KOPT-K1 (cell line): Measurements from ENCODE around the gene LRRC7.
"Not testable (repeated sequence)": the region's sequence is repeated elsewhere in the genome, so short reads cannot be mapped to it uniquely, and the experiment has no call there.

ENCODE experiments used
- H3K27ac ChIP-seq: fragments of 200-600 bp; sonication (generic); 2 replicates; pipeline ENCODE4 v1.5.1; 2016; ENCODE audit warnings: antibody characterized with exemption, mild to moderate bottlenecking, low read depth, low read length; ENCODE audit not compliant: poor library complexity, severe bottlenecking
- H3K36me3 ChIP-seq: fragments of 200-600 bp; sonication (generic); 2 replicates; pipeline ENCODE4 v1.5.1; 2017; ENCODE audit warnings: antibody characterized with exemption, mild to moderate bottlenecking, low read length, moderate library complexity; ENCODE audit not compliant: insufficient read depth
- H3K9me3 ChIP-seq: fragments of 200-600 bp; sonication (generic); 2 replicates; pipeline ENCODE4 v1.5.1; 2017; ENCODE audit warnings: antibody characterized with exemption, low read length, mild to moderate bottlenecking; ENCODE audit not compliant: insufficient read depth, poor library complexity, severe bottlenecking

LRRC7 gene

GRCh38 chr1:69888657-69889056 lies 320.9 kb downstream of the LRRC7 start:
- no peaks in the 10 kb centered on the region for H3K36me3 ChIP-seq
- H3K9me3 ChIP-seq, result no peaks in the 10 kb centered on the region

GRCh38 chr1:69898403-69898947 lies 330.8 kb downstream of the LRRC7 start:
- Histone ChIP-seq H3K27ac (no peak overlapping the region), H3K36me3 (no peaks in the 10 kb centered on the region), H3K9me3 (no peaks in the 10 kb centered on the region)

More at GRCh38 chr1:69888657-69889056, 320.9 kb downstream of the LRRC7 start:
- no peak overlapping the region for H3K27ac ChIP-seq

GRCh38 chr1:69911301-69911801 lies 343.6 kb downstream of the LRRC7 start:
- Histone ChIP-seq H3K27ac (no peak overlapping the region), H3K36me3 (no peaks in the 10 kb centered on the region), H3K9me3 (no peaks in the 10 kb centered on the region)

GRCh38 chr1:69913977-69914376 lies 346.3 kb downstream of the LRRC7 start:
- H3K9me3 ChIP-seq, result no peaks in the 10 kb centered on the region
- no peaks in the 10 kb centered on the region for H3K36me3 ChIP-seq
- no peak overlapping the region for H3K27ac ChIP-seq

- no peaks in the 10 kb centered on the region for H3K36me3 ChIP-seq
- H3K27ac ChIP-seq, result no peak overlapping the region
- no peaks in the 10 kb centered on the region for H3K9me3 ChIP-seq
Observed at GRCh38 chr1:69914976-69915765, 347.4 kb downstream of the LRRC7 start.

GRCh38 chr1:69919129-69919921 lies 351.6 kb downstream of the LRRC7 start:
- Histone ChIP-seq H3K9me3 (no peaks in the 10 kb centered on the region), H3K27ac (no peak overlapping the region), H3K36me3 (no peaks in the 10 kb centered on the region)

- H3K36me3 ChIP-seq, result no peaks in the 10 kb centered on the region
- H3K27ac ChIP-seq, result no peak overlapping the region
- H3K9me3 ChIP-seq, result no peaks in the 10 kb centered on the region
Observed at GRCh38 chr1:69919922-69920273, 352.2 kb downstream of the LRRC7 start.

GRCh38 chr1:69920426-69920825 lies 352.7 kb downstream of the LRRC7 start:
- Histone ChIP-seq H3K36me3 (no peaks in the 10 kb centered on the region), H3K9me3 (no peaks in the 10 kb centered on the region), H3K27ac (no peak overlapping the region)

GRCh38 chr1:69921486-69921885 lies 353.8 kb downstream of the LRRC7 start:
- no peak overlapping the region for H3K27ac ChIP-seq
- H3K36me3 ChIP-seq, result no peaks in the 10 kb centered on the region
- no peaks in the 10 kb centered on the region for H3K9me3 ChIP-seq

- not testable (repeated sequence) for H3K27ac ChIP-seq
Observed at GRCh38 chr1:69928234-69928633, 360.5 kb downstream of the LRRC7 start.

GRCh38 chr1:69929308-69930057 lies 361.8 kb downstream of the LRRC7 start:
- no peaks in the 10 kb centered on the region for H3K36me3 ChIP-seq
- no peaks in the 10 kb centered on the region for H3K9me3 ChIP-seq

More at GRCh38 chr1:69928234-69928633, 360.5 kb downstream of the LRRC7 start:
- H3K9me3 ChIP-seq, H3K36me3 ChIP-seq: not testable (repeated sequence)

GRCh38 chr1:69930396-69930795 lies 362.7 kb downstream of the LRRC7 start:
- Histone ChIP-seq H3K9me3 (no peaks in the 10 kb centered on the region), H3K36me3 (no peaks in the 10 kb centered on the region), H3K27ac (no peak overlapping the region)

More at GRCh38 chr1:69929308-69930057, 361.8 kb downstream of the LRRC7 start:
- no peak overlapping the region for H3K27ac ChIP-seq

- H3K36me3 ChIP-seq, result no peaks in the 10 kb centered on the region
- H3K9me3 ChIP-seq, result no peaks in the 10 kb centered on the region
- H3K27ac ChIP-seq, result no peak overlapping the region
Observed at GRCh38 chr1:69932760-69933159, 365.0 kb downstream of the LRRC7 start.

GRCh38 chr1:69940231-69940630 lies 372.5 kb downstream of the LRRC7 start:
- Histone ChIP-seq H3K36me3 (no peaks in the 10 kb centered on the region), H3K27ac (no peak overlapping the region)

GRCh38 chr1:69940816-69941215 lies 373.1 kb downstream of the LRRC7 start:
- no peaks in the 10 kb centered on the region for H3K9me3 ChIP-seq
- no peaks in the 10 kb centered on the region for H3K36me3 ChIP-seq
- H3K27ac ChIP-seq, result no peak overlapping the region

More at GRCh38 chr1:69940231-69940630, 372.5 kb downstream of the LRRC7 start:
- H3K9me3 ChIP-seq, result no peaks in the 10 kb centered on the region
